ENCODE measurements around the gene CEPT1.

- TF ChIP-seq EZH2 (IDR thresholded peaks at IDR 0.05) (no peak), RAD21 (IDR thresholded peaks at IDR 0.05; ENCODE audit: low read depth) (no peak), CTCF (IDR thresholded peaks at IDR 0.05 in 2 of 3, conservative IDR thresholded peaks at IDR 0.05 in 1 of 3; ENCODE audit: borderline replicate concordance in 1 of 3, insufficient read depth in 1 of 3, low read depth in 2 of 3, low read length in 2 of 3) (no peak), YY1 (IDR thresholded peaks at IDR 0.05; ENCODE audit: extremely low read depth, insufficient replicate concordance, low read depth, low read length) (no peak), CEBPB (IDR thresholded peaks at IDR 0.05; ENCODE audit: low read depth) (no peak), EZH2phosphoT487 (IDR thresholded peaks at IDR 0.05; ENCODE audit: borderline replicate concordance) (no peak), SRF (IDR thresholded peaks at IDR 0.05; ENCODE audit: low read depth) (no peak)
These were observed 29.7 kb upstream of the CEPT1 start for GRCh38 chr1:111110197-111110899.
